ENCODE results near the gene MVB12B. TPM values are rescaled to one million over a fixed set of nuclear protein-coding genes. Genes with fewer than 3 reads are reported as not detected.

The MVB12B gene
- total and polyA plus RNA-seq, 2 of the 8 experiments (the other 6 are each of a cell fraction or from before 2014, with no cell fraction given): 2.6 to 5.0 TPM

- TF ChIP-seq SP1 (IDR thresholded peaks at IDR 0.05; ENCODE audit: low read depth, low read length) (no peak), SP2 (IDR thresholded peaks at IDR 0.05; ENCODE audit: low read length) (no peak), POLR2A (IDR thresholded peaks at IDR 0.05; ENCODE audit: control extremely low read depth in 1 of 2, low read depth in 2 of 2, low read length in 2 of 2) (no peak), BACH1 (IDR thresholded peaks at IDR 0.05; ENCODE audit: low read length) (no peak), USF2 (IDR thresholded peaks at IDR 0.05; ENCODE audit: low read length) (no peak), NRF1 (IDR thresholded peaks at IDR 0.05; ENCODE audit: low read depth, low read length) (no peak)
Observed at GRCh38 chr9:126550891-126551351, 224.3 kb downstream of the MVB12B start (continued).
